GM10266 (cell line): ENCODE measurements around the gene MED15.

Experiments
- DNase-seq: peaks from one replicate; pipeline ENCODE4 v3.0.0; 2012; ENCODE audit errors: extremely low spot score
- CTCF ChIP-seq: IDR thresholded peaks from 2 replicates; pipeline ENCODE4 v1.5.1; 2012; ENCODE audit warnings: mild to moderate bottlenecking, low read depth; ENCODE audit not compliant: control insufficient read depth, insufficient read depth; ENCODE audit errors: missing control alignments

MED15 gene

GRCh38 chr22:20567371-20567847 is 60.0 kb downstream of the MED15 start:
- DNase-seq, result no peak
- TF ChIP-seq CTCF, result no peak

GRCh38 chr22:20567993-20568417 is 60.6 kb downstream of the MED15 start:
- DNase-seq, result no peak
- no peak for TF ChIP-seq CTCF

- TF ChIP-seq CTCF, result no peak
- no peak for DNase-seq
Observed at GRCh38 chr22:20568502-20569058, 61.2 kb downstream of the MED15 start.

GRCh38 chr22:20569059-20570058 is 61.9 kb downstream of the MED15 start:
- no peak for DNase-seq
- no peak for TF ChIP-seq CTCF

- no peak for DNase-seq
- TF ChIP-seq CTCF, result no peak
Observed at GRCh38 chr22:20571078-20571503, 63.7 kb downstream of the MED15 start.

- TF ChIP-seq CTCF, result peak; percentile 80
- DNase-seq, result peak; percentile 64
Observed at GRCh38 chr22:20571531-20572007, 64.2 kb downstream of the MED15 start.
